ENCODE results near the gene BSDC1.

DNA sequence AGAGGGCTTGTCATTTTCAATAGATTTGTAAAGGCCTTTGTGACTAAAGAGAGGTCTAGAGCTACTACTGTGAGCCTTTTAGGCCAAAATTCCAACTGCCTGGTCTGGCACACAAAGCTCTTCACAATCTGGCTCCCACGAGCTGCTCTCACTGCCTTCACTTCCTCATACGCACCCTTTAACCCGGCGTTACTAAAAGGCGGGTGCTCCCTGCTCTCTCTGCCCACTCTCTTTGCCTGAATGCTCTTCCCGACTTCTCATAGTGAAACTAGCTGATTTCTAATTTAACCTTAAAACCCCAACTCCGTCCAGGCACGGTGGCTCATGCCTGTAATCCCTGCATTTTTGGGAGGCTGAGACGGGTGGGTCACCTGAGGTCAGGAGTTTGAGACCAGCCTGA lies 14.2 kb downstream of the BSDC1 start:
- no peak for TF ChIP-seq CTCF (IDR thresholded peaks at IDR 0.05)
- TF ChIP-seq NR2C2 (CRISPR knock-in tag; IDR thresholded peaks at IDR 0.05): no peak
- TF ChIP-seq, protein P1, sequence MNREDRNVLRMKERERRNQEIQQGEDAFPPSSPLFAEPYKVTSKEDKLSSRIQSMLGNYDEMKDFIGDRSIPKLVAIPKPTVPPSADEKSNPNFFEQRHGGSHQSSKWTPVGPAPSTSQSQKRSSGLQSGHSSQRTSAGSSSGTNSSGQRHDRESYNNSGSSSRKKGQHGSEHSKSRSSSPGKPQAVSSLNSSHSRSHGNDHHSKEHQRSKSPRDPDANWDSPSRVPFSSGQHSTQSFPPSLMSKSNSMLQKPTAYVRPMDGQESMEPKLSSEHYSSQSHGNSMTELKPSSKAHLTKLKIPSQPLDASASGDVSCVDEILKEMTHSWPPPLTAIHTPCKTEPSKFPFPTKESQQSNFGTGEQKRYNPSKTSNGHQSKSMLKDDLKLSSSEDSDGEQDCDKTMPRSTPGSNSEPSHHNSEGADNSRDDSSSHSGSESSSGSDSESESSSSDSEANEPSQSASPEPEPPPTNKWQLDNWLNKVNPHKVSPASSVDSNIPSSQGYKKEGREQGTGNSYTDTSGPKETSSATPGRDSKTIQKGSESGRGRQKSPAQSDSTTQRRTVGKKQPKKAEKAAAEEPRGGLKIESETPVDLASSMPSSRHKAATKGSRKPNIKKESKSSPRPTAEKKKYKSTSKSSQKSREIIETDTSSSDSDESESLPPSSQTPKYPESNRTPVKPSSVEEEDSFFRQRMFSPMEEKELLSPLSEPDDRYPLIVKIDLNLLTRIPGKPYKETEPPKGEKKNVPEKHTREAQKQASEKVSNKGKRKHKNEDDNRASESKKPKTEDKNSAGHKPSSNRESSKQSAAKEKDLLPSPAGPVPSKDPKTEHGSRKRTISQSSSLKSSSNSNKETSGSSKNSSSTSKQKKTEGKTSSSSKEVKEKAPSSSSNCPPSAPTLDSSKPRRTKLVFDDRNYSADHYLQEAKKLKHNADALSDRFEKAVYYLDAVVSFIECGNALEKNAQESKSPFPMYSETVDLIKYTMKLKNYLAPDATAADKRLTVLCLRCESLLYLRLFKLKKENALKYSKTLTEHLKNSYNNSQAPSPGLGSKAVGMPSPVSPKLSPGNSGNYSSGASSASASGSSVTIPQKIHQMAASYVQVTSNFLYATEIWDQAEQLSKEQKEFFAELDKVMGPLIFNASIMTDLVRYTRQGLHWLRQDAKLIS (CRISPR knock-in tag; IDR thresholded peaks at IDR 0.05; ENCODE audit: borderline replicate concordance): no peak
- no peak for TF ChIP-seq FOXJ3 (CRISPR knock-in tag; IDR thresholded peaks at IDR 0.05; ENCODE audit: borderline replicate concordance)
- no peak for TF ChIP-seq MYBL2 (CRISPR knock-in tag; IDR thresholded peaks at IDR 0.05)
- no peak for TF ChIP-seq ETV6 (CRISPR knock-in tag; IDR thresholded peaks at IDR 0.05)
- TF ChIP-seq, protein P2, sequence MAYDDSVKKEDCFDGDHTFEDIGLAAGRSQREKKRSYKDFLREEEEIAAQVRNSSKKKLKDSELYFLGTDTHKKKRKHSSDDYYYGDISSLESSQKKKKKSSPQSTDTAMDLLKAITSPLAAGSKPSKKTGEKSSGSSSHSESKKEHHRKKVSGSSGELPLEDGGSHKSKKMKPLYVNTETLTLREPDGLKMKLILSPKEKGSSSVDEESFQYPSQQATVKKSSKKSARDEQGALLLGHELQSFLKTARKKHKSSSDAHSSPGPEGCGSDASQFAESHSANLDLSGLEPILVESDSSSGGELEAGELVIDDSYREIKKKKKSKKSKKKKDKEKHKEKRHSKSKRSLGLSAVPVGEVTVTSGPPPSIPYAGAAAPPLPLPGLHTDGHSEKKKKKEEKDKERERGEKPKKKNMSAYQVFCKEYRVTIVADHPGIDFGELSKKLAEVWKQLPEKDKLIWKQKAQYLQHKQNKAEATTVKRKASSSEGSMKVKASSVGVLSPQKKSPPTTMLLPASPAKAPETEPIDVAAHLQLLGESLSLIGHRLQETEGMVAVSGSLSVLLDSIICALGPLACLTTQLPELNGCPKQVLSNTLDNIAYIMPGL (CRISPR knock-in tag; IDR thresholded peaks at IDR 0.05): no peak
- no peak for TF ChIP-seq SP1 (CRISPR knock-in tag; conservative IDR thresholded peaks at IDR 0.05)
- TF ChIP-seq ZNF317 (CRISPR knock-in tag; IDR thresholded peaks at IDR 0.05; ENCODE audit: borderline replicate concordance, low read depth): no peak
- no peak for TF ChIP-seq CREB1 (CRISPR knock-in tag; IDR thresholded peaks at IDR 0.05)
- no peak for TF ChIP-seq MAX (CRISPR knock-in tag; IDR thresholded peaks at IDR 0.05)
